NCI-H187 (cell line): ENCODE data around the gene TMPRSS11D.

Source experiments
- DNase-seq, 2 experiments: peaks; one replicate each; lab custom pipeline; 2025; lab: John Stamatoyannopoulos, UW

The TMPRSS11D gene

GRCh38 chr4:67885762-67886161, 2.0 kb upstream of the TMPRSS11D start:
- DNase-seq: no peak

GRCh38 chr4:67884701-67885100, 899 bp upstream of the TMPRSS11D start:
- no peak for DNase-seq

GRCh38 chr4:67883458-67883857, 344 bp downstream of the TMPRSS11D start:
- no peak for DNase-seq

- no peak for DNase-seq
Measured at GRCh38 chr4:67880866-67881610, 2.8 kb downstream of the TMPRSS11D start.

- DNase-seq: no peak
Measured at GRCh38 chr4:67879486-67879885, 4.3 kb downstream of the TMPRSS11D start.

GRCh38 chr4:67877086-67877485, 6.7 kb downstream of the TMPRSS11D start:
- DNase-seq: no peak

- no peak for DNase-seq
Measured at GRCh38 chr4:67874986-67875385, 8.8 kb downstream of the TMPRSS11D start.

- DNase-seq: no peak
Measured at GRCh38 chr4:67873116-67873515, 10.7 kb downstream of the TMPRSS11D start.

GRCh38 chr4:67871867-67872266, 11.9 kb downstream of the TMPRSS11D start:
- DNase-seq: no peak

GRCh38 chr4:67869580-67870190, 14.1 kb downstream of the TMPRSS11D start:
- no peak for DNase-seq

- DNase-seq: no peak
Measured at GRCh38 chr4:67861513-67861912, 22.3 kb downstream of the TMPRSS11D start.

GRCh38 chr4:67853336-67853735, 30.5 kb downstream of the TMPRSS11D start:
- DNase-seq: no peak

- DNase-seq: no peak
Measured at GRCh38 chr4:67820903-67821302, 62.9 kb downstream of the TMPRSS11D start.

- DNase-seq: no peak
Measured at GRCh38 chr4:67810011-67810410, 73.8 kb downstream of the TMPRSS11D start.

- DNase-seq: no peak
Measured at GRCh38 chr4:67809502-67809901, 74.3 kb downstream of the TMPRSS11D start.

GRCh38 chr4:67796810-67797209, 87.0 kb downstream of the TMPRSS11D start:
- no peak for DNase-seq

- DNase-seq: no peak
Measured at GRCh38 chr4:67790721-67791120, 93.1 kb downstream of the TMPRSS11D start.

- no peak for DNase-seq
Measured at GRCh38 chr4:67787311-67787710, 96.5 kb downstream of the TMPRSS11D start.

- DNase-seq: no peak
Measured at GRCh38 chr4:67785528-67785927, 98.3 kb downstream of the TMPRSS11D start.

- no peak for DNase-seq
Measured at GRCh38 chr4:67779631-67780030, 104.2 kb downstream of the TMPRSS11D start.

GRCh38 chr4:67776746-67777145, 107.1 kb downstream of the TMPRSS11D start:
- no peak for DNase-seq
